OCI-LY1 (cell line): ENCODE results near the gene DIP2C.
"Not testable (repeated sequence)": the region's sequence is repeated elsewhere in the genome, so short reads cannot be mapped to it uniquely, and the experiment has no call there.

ENCODE experiments used
- H2AFZ ChIP-seq: fragments of 200-600 bp; sonication (generic), shearing (Covaris generic); 2 replicates; pipeline ENCODE4 v1.6.0; 2014; ENCODE audit warnings: antibody characterized with exemption, mild to moderate bottlenecking, low read length
- H3F3A ChIP-seq: fragments of 200-600 bp; sonication (generic), shearing (Covaris generic); 2 replicates; pipeline ENCODE4 v1.6.0; 2014; ENCODE audit warnings: mild to moderate bottlenecking, antibody characterized with exemption, low read length, moderate library complexity; ENCODE audit not compliant: insufficient read depth
- H3K27ac ChIP-seq: fragments of 200-600 bp; sonication (generic); 2 replicates; pipeline ENCODE4 v1.5.1; 2014; ENCODE audit warnings: low read length, mixed run types, mild to moderate bottlenecking, low read depth; ENCODE audit not compliant: poor library complexity, severe bottlenecking
- H3K27me3 ChIP-seq: fragments of 200-600 bp; sonication (generic); 2 replicates; pipeline ENCODE4 v1.6.0; 2014; ENCODE audit warnings: antibody characterized with exemption, mild to moderate bottlenecking, low read length, moderate library complexity; ENCODE audit not compliant: insufficient read depth
- H3K36me3 ChIP-seq: fragments of 200-600 bp; sonication (generic); 2 replicates; pipeline ENCODE4 v1.6.1; 2014; ENCODE audit warnings: mild to moderate bottlenecking, antibody characterized with exemption, low read length, moderate library complexity, mixed read lengths; ENCODE audit not compliant: insufficient read depth
- H3K4me1 ChIP-seq: fragments of 200-600 bp; sonication (generic); 2 replicates; pipeline ENCODE4 v1.5.1; 2014; ENCODE audit warnings: mild to moderate bottlenecking, low read length, moderate library complexity; ENCODE audit not compliant: insufficient read depth, severe bottlenecking
- H3K4me2 ChIP-seq: fragments of 200-600 bp; sonication (generic), shearing (Covaris generic); 2 replicates; pipeline ENCODE4 v1.6.1; 2014; ENCODE audit warnings: low read length
- H3K4me3 ChIP-seq: fragments of 200-600 bp; sonication (generic); 2 replicates; pipeline ENCODE4 v1.5.1; 2014; ENCODE audit warnings: low read length, low read depth, mild to moderate bottlenecking, mixed read lengths; ENCODE audit not compliant: poor library complexity, severe bottlenecking
- H3K79me2 ChIP-seq: fragments of 200-600 bp; shearing (Covaris generic); 2 replicates; pipeline ENCODE4 v1.6.1; 2016; ENCODE audit warnings: mixed run types, low read length, mixed read lengths; ENCODE audit not compliant: insufficient read depth
- H3K9ac ChIP-seq: fragments of 200-600 bp; sonication (generic), shearing (Covaris generic); 2 replicates; pipeline ENCODE4 v1.6.1; 2014; ENCODE audit warnings: mild to moderate bottlenecking, low read length, mixed read lengths
- H3K9me2 ChIP-seq: fragments of 200-600 bp; sonication (generic), shearing (Covaris generic); 2 replicates; pipeline ENCODE4 v1.6.1; 2014; ENCODE audit warnings: low read depth, mild to moderate bottlenecking, low read length, mixed read lengths
- H3K9me3 ChIP-seq: fragments of 200-600 bp; shearing (Covaris generic); 2 replicates; pipeline ENCODE4 v1.6.1; 2014; ENCODE audit warnings: low read length, mixed read lengths
- H4K20me1 ChIP-seq: fragments of 200-600 bp; sonication (generic), shearing (Covaris generic); 2 replicates; pipeline ENCODE4 v1.6.0; 2016; ENCODE audit warnings: mild to moderate bottlenecking, low read length; ENCODE audit not compliant: insufficient read depth
- CTCF ChIP-seq: fragments of 200-600 bp; sonication (generic), shearing (Covaris generic); IDR thresholded peaks from 2 replicates; pipeline ENCODE4 v1.5.1; 2017; ENCODE audit warnings: mild to moderate bottlenecking, antibody characterized with exemption, low read length, moderate library complexity, mixed read lengths
- EZH2 ChIP-seq: fragments of 200-600 bp; sonication (generic), shearing (Covaris generic); IDR thresholded peaks from 2 replicates; pipeline ENCODE4 v1.8.0; 2017; ENCODE audit warnings: borderline replicate concordance, mixed run types, mild to moderate bottlenecking, antibody characterized with exemption, low read length, moderate library complexity, mixed read lengths

DIP2C gene

GRCh38 chr10:368579-369220 is 320.8 kb downstream of the DIP2C start:
- H3K4me2 ChIP-seq, result peak overlapping the region; percentile 12; the same call in 1 of the 2 replicates
- no peaks in the 10 kb centered on the region for H3K9me2 ChIP-seq
- no peak for TF ChIP-seq CTCF
- TF ChIP-seq EZH2, result no peak
- no peaks in the 10 kb centered on the region for H3K27me3 ChIP-seq
- H3F3A ChIP-seq, result no peaks in the 10 kb centered on the region
- peaks cover 95% of the 10 kb centered on the region for H3K4me1 ChIP-seq
- H4K20me1 ChIP-seq, result no peaks in the 10 kb centered on the region
- H3K9ac ChIP-seq, result peak overlapping the region; percentile 46; the same call in 1 of the 2 replicates
- H3K9me3 ChIP-seq, result no peaks in the 10 kb centered on the region
- H2AFZ ChIP-seq, result no peak overlapping the region
- H3K4me3 ChIP-seq, result no peak overlapping the region
- no peaks in the 10 kb centered on the region for H3K79me2 ChIP-seq
- peak overlapping the region; percentile 98 for H3K27ac ChIP-seq
- H3K36me3 ChIP-seq, result peaks cover 81% of the 10 kb centered on the region

GRCh38 chr10:368107-368506 is 321.4 kb downstream of the DIP2C start:
- not testable (repeated sequence) for H3K27me3 ChIP-seq, H2AFZ ChIP-seq, H4K20me1 ChIP-seq, H3F3A ChIP-seq, H3K9me3 ChIP-seq, H3K9me2 ChIP-seq, H3K4me3 ChIP-seq, H3K79me2 ChIP-seq
- Histone ChIP-seq H3K9ac (peak overlapping the region; percentile 46; the same call in 1 of the 2 replicates), H3K36me3 (peaks cover 85% of the 10 kb centered on the region), H3K4me2 (peak overlapping the region; percentile 12; the same call in 1 of the 2 replicates), H3K4me1 (peaks cover 95% of the 10 kb centered on the region), H3K27ac (peak overlapping the region; percentile 98)

GRCh38 chr10:367636-368035 is 321.8 kb downstream of the DIP2C start:
- H2AFZ ChIP-seq, result no peak overlapping the region
- TF ChIP-seq CTCF, result no peak
- no peak for TF ChIP-seq EZH2
- no peaks in the 10 kb centered on the region for H3K9me3 ChIP-seq
- peaks cover 95% of the 10 kb centered on the region for H3K4me1 ChIP-seq
- H3K9ac ChIP-seq, result peak overlapping the region; percentile 65
- no peaks in the 10 kb centered on the region for H3F3A ChIP-seq
- peaks cover 85% of the 10 kb centered on the region for H3K36me3 ChIP-seq
- peak overlapping the region; percentile 98 for H3K27ac ChIP-seq
- H3K4me2 ChIP-seq, result peak overlapping the region; percentile 70
- no peaks in the 10 kb centered on the region for H3K9me2 ChIP-seq
- H3K4me3 ChIP-seq, result peak overlapping the region; percentile 56
- H4K20me1 ChIP-seq, result no peaks in the 10 kb centered on the region
- no peaks in the 10 kb centered on the region for H3K79me2 ChIP-seq
- no peaks in the 10 kb centered on the region for H3K27me3 ChIP-seq

- Histone ChIP-seq H3K4me1 (peaks cover 90% of the 10 kb centered on the region), H3K9me2 (no peaks in the 10 kb centered on the region), H3K9me3 (no peaks in the 10 kb centered on the region), H3K36me3 (peaks cover 86% of the 10 kb centered on the region), H4K20me1 (no peaks in the 10 kb centered on the region), H3K27me3 (no peaks in the 10 kb centered on the region), H3K4me3 (peak overlapping the region; percentile 56), H3K27ac (peak overlapping the region; percentile 98), H2AFZ (no peak overlapping the region), H3K9ac (peak overlapping the region; percentile 65), H3K79me2 (no peaks in the 10 kb centered on the region), H3K4me2 (peak overlapping the region; percentile 70), H3F3A (no peaks in the 10 kb centered on the region)
- TF ChIP-seq CTCF (no peak), EZH2 (no peak)
These were observed 323.3 kb downstream of the DIP2C start for GRCh38 chr10:366186-366585.
